HCT116 (cell line): ENCODE results near the gene SDK2. TPM values are rescaled to one million over a fixed set of nuclear protein-coding genes. Genes with fewer than 3 reads are reported as not detected.

Source experiments
- ATAC-seq: fragments of 200-7000 bp; cut with Tn5 transposase; 2 replicates; pipeline ENCODE4 v1.9.1; 2020; ENCODE audit warnings: mild to moderate bottlenecking, moderate library complexity
- BruUV-seq: library from RNA; stranded (reverse); fragments of 400-500 nt; replicated peaks from 2 replicates; lab custom pipeline; 2021; lab: Mats Ljungman, UMichigan
- CTCF ChIA-PET: fragments of 300-600 bp; sonication (Branson Sonifier 250); formaldehyde crosslinking; loops from one replicate; lab custom pipeline; 2021; ENCODE audit warnings: antibody characterized with exemption; lab: Charles Lee
- POLR2A ChIA-PET: fragments of 300-600, 350-600 bp; sonication (Branson Sonifier 250); formaldehyde crosslinking; loops from one replicate; lab custom pipeline; 2021; ENCODE audit warnings: antibody characterized with exemption; lab: Charles Lee
- RAD21 ChIA-PET, 2 experiments: fragments of 300-600 bp; sonication (Branson Sonifier 250); formaldehyde crosslinking; loops; one replicate each; lab custom pipeline; 2023; ENCODE audit warnings: low total read pairs in 2 of 2; ENCODE audit not compliant: uncharacterized antibody in 2 of 2, unreplicated experiment in 2 of 2, low non-redundant PET in 1 of 2; lab: Charles Lee
- DNase-seq: peaks from one replicate; pipeline ENCODE4 v3.0.0-alpha.2; 2010; ENCODE audit warnings: low read depth, low spot score
- H2AFZ ChIP-seq: fragments of 200-600 bp; shearing (Covaris generic), sonication (generic); 2 replicates; pipeline ENCODE4 v1.6.1; 2017; ENCODE audit warnings: low read depth, mixed run types, mixed read lengths, antibody characterized with exemption, low read length; ENCODE audit not compliant: poor library complexity, severe bottlenecking
- H3K27ac ChIP-seq: 2 replicates; pipeline ENCODE4 v1.5.1; 2012; ENCODE audit warnings: low read depth, low read length
- H3K27me3 ChIP-seq: fragments of 200-600 bp; sonication (generic); 2 replicates; pipeline ENCODE4 v1.6.1; 2016; ENCODE audit warnings: mixed run types, low read length, mixed read lengths; ENCODE audit not compliant: insufficient read depth
- H3K36me3 ChIP-seq, 2 experiments: fragments of 200-500 bp in 1 of 2; fragments of 200-600 bp in 1 of 2; sonication (Bioruptor generic) in 1 of 2; sonication (generic) in 1 of 2; 2 replicates each; pipeline versions ENCODE4 v1.5.1 to v1.6.1; 2014 to 2016; ENCODE audit warnings: low read length in 2 of 2, inconsistent platforms in 1 of 2, mixed read lengths in 1 of 2, mixed run types in 1 of 2; ENCODE audit not compliant: insufficient read depth in 2 of 2, control insufficient read depth in 1 of 2
- H3K4me1 ChIP-seq, 2 experiments: fragments of 200-600 bp in 1 of 2; sonication (generic) in 1 of 2; 2 replicates each; pipeline versions ENCODE4 v1.5.1 to v1.6.1; 2012 to 2017; ENCODE audit warnings: low read length in 2 of 2, inconsistent platforms in 1 of 2, mild to moderate bottlenecking in 1 of 2, mixed read lengths in 1 of 2, mixed run types in 1 of 2, moderate library complexity in 1 of 2; ENCODE audit not compliant: insufficient read depth in 2 of 2, control insufficient read depth in 1 of 2
- H3K4me2 ChIP-seq: fragments of 200-600 bp; sonication (generic); 2 replicates; pipeline ENCODE4 v1.6.1; 2017; ENCODE audit warnings: mixed run types, low read length, mixed read lengths
- H3K4me3 ChIP-seq, 2 experiments: fragments of 200-600 bp in 1 of 2; sonication (generic) in 1 of 2; replicated peaks in 1 of 2; 2 replicates each; pipeline ENCODE4 v1.5.1; 2011 to 2016; ENCODE audit warnings: low read length in 2 of 2, control low read depth in 1 of 2, low read depth in 1 of 2, mild to moderate bottlenecking in 1 of 2, mixed read lengths in 1 of 2, mixed run types in 1 of 2
- H3K79me2 ChIP-seq: fragments of 200-600 bp; sonication (generic); 2 replicates; pipeline ENCODE4 v1.6.1; 2017; ENCODE audit warnings: mild to moderate bottlenecking, mixed run types, low read length, moderate library complexity, mixed read lengths; ENCODE audit not compliant: insufficient read depth
- H3K9ac ChIP-seq: fragments of 200-600 bp; sonication (generic); 2 replicates; pipeline ENCODE4 v1.6.1; 2016; ENCODE audit warnings: low read length, mixed read lengths
- H3K9me2 ChIP-seq: fragments of 200-600 bp; sonication (generic), shearing (Covaris generic); 2 replicates; pipeline ENCODE4 v1.6.1; 2017; ENCODE audit warnings: mixed run types, mild to moderate bottlenecking, moderate library complexity; ENCODE audit not compliant: insufficient read depth
- H3K9me3 ChIP-seq, 2 experiments: fragments of 200-500 bp in 1 of 2; fragments of 200-600 bp in 1 of 2; sonication (Bioruptor generic) in 1 of 2; sonication (generic) in 1 of 2; 2 replicates each; pipeline ENCODE4 v1.6.1; 2014 to 2017; ENCODE audit warnings: low read length in 2 of 2, mixed read lengths in 2 of 2, inconsistent platforms in 1 of 2, low read depth in 1 of 2, mild to moderate bottlenecking in 1 of 2, mixed run types in 1 of 2, moderate library complexity in 1 of 2; ENCODE audit not compliant: control insufficient read depth in 1 of 2, insufficient read depth in 1 of 2
- H4K20me1 ChIP-seq: fragments of 200-600 bp; sonication (generic), shearing (Covaris generic); 2 replicates; pipeline ENCODE4 v1.6.1; 2017; ENCODE audit warnings: mixed run types, mild to moderate bottlenecking, moderate library complexity; ENCODE audit not compliant: insufficient read depth
- ATF3 ChIP-seq: IDR thresholded peaks from 2 replicates; pipeline ENCODE4 v1.6.1; 2012
- CEBPB ChIP-seq: IDR thresholded peaks from 2 replicates; pipeline ENCODE4 v1.6.1; 2012; ENCODE audit warnings: low read depth
- FOSL1 ChIP-seq: IDR thresholded peaks from 2 replicates; pipeline ENCODE4 v1.6.1; 2012; ENCODE audit warnings: low read depth
- JUND ChIP-seq: IDR thresholded peaks from 2 replicates; pipeline ENCODE4 v1.6.1; 2012
- REST ChIP-seq: IDR thresholded peaks from 2 replicates; pipeline ENCODE4 v1.6.1; 2012; ENCODE audit warnings: low read depth
- SIN3A ChIP-seq: IDR thresholded peaks from 2 replicates; pipeline ENCODE4 v1.6.1; 2012; ENCODE audit warnings: low read depth
- SRF ChIP-seq: IDR thresholded peaks from 2 replicates; pipeline ENCODE4 v1.6.1; 2012; ENCODE audit warnings: low read depth
- TCF7L2 ChIP-seq: IDR thresholded peaks from 2 replicates; pipeline ENCODE4 v1.7.0; 2011; ENCODE audit warnings: borderline replicate concordance, inconsistent platforms; ENCODE audit not compliant: insufficient read depth, insufficient read length; ENCODE audit errors: extremely low read depth
- YY1 ChIP-seq: IDR thresholded peaks from 2 replicates; pipeline ENCODE4 v1.6.1; 2011; ENCODE audit warnings: low read length, low read depth, moderate library complexity, mild to moderate bottlenecking; ENCODE audit not compliant: insufficient replicate concordance; ENCODE audit errors: extremely low read depth
- ZBTB33 ChIP-seq: IDR thresholded peaks from 2 replicates; pipeline ENCODE4 v1.6.1; 2011; ENCODE audit warnings: mild to moderate bottlenecking, low read length, moderate library complexity; ENCODE audit not compliant: insufficient replicate concordance; ENCODE audit errors: extremely low read depth
- intact Hi-C: fragments of 100-400 bp; cut with micrococcal nuclease; formaldehyde crosslinking; loops from 2 replicates; pipeline ENCODE4 v1.10.0; 2022
- total RNA-seq: library from RNA; stranded (reverse); gene quantifications from one replicate; pipeline ENCODE4 v1.2.1, GENCODE V29; 2021; ENCODE audit not compliant: unreplicated experiment

SDK2 gene
- total RNA-seq, 1 experiment from 2014 or later = 0.10 TPM

GRCh38 chr17:73352261-73352660, 292.0 kb downstream of the SDK2 start:
- no peak overlapping the region for H3K27ac ChIP-seq
- no peaks in the 10 kb centered on the region for H3K36me3 ChIP-seq
- ChIA-PET CTCF (no interaction called here), POLR2A (no interaction called here), RAD21 (no interaction called here)
- H3K27me3 ChIP-seq = no peaks in the 10 kb centered on the region
- H3K9me3 ChIP-seq = no peaks in the 10 kb centered on the region
- H3K4me1 ChIP-seq = 0 out of 4 replicates have a peak, but pooled peaks cover 0 to 6% of the 10 kb centered on the region in 2 experiments
- H3K79me2 ChIP-seq = no peaks in the 10 kb centered on the region
- BruUV-seq = no TSS peak
- H3K9me2 ChIP-seq = no peaks in the 10 kb centered on the region
- H2AFZ ChIP-seq = no peak overlapping the region
- intact Hi-C loops = no loop called here
- H3K4me2 ChIP-seq = no peak overlapping the region
- no peak overlapping the region for H3K9ac ChIP-seq
- no peaks in the 10 kb centered on the region for H4K20me1 ChIP-seq
- no peak for TF ChIP-seq REST
- no peak for TF ChIP-seq ZBTB33
- no peak for TF ChIP-seq TCF7L2
- no peak for TF ChIP-seq FOSL1
- TF ChIP-seq SRF = no peak
- no peak for TF ChIP-seq YY1
- TF ChIP-seq SIN3A = no peak
- TF ChIP-seq JUND = no peak
- no peak for TF ChIP-seq ATF3
- no peak for TF ChIP-seq CEBPB
- no peak overlapping the region for H3K4me3 ChIP-seq
- DNase-seq = no peak
- ATAC-seq = no peak
